H9 (cell line): ENCODE results near the gene PDE8A. TPM values are rescaled to one million over a fixed set of nuclear protein-coding genes. Genes with fewer than 3 reads are reported as not detected.

Experiments used
- DNase-seq: peaks from one replicate; pipeline ENCODE4 v3.0.0-alpha.2; 2017
- H2AFZ ChIP-seq: one replicate; pipeline ENCODE4 v1.6.1; 2013; ENCODE audit warnings: mild to moderate bottlenecking, low read length, control low read depth, moderate library complexity
- H2AK5ac ChIP-seq: 2 replicates; pipeline ENCODE4 v1.6.1; 2013; ENCODE audit warnings: low read length, control low read depth, mixed read lengths; ENCODE audit not compliant: insufficient read length
- H2BK120ac ChIP-seq: one replicate; pipeline ENCODE4 v1.6.1; 2013; ENCODE audit warnings: low read depth, mild to moderate bottlenecking, low read length, control low read depth, inconsistent platforms; ENCODE audit not compliant: poor library complexity, severe bottlenecking
- H2BK12ac ChIP-seq: 2 replicates; pipeline ENCODE4 v1.6.1; 2013; ENCODE audit warnings: low read length, control low read depth, mixed read lengths, low read depth; ENCODE audit not compliant: insufficient read length
- H2BK15ac ChIP-seq: 2 replicates; pipeline ENCODE4 v1.6.1; 2013; ENCODE audit warnings: low read depth, low read length, control low read depth
- H2BK20ac ChIP-seq: one replicate; pipeline ENCODE4 v1.6.1; 2013; ENCODE audit warnings: low read depth, mild to moderate bottlenecking, low read length, control low read depth, inconsistent platforms; ENCODE audit not compliant: poor library complexity, severe bottlenecking
- H2BK5ac ChIP-seq: 2 replicates; pipeline ENCODE4 v1.6.1; 2013; ENCODE audit warnings: low read length, control low read depth, mixed read lengths; ENCODE audit not compliant: insufficient read length
- H3K14ac ChIP-seq: 2 replicates; pipeline ENCODE4 v1.6.1; 2013; ENCODE audit warnings: low read length, control low read depth; ENCODE audit not compliant: insufficient read depth
- H3K18ac ChIP-seq: 2 replicates; pipeline ENCODE4 v1.6.1; 2013; ENCODE audit warnings: low read depth, mild to moderate bottlenecking, mixed read lengths, low read length, control low read depth; ENCODE audit not compliant: insufficient read length
- H3K23ac ChIP-seq: 2 replicates; pipeline ENCODE4 v1.6.1; 2013; ENCODE audit warnings: low read length, control low read depth, mixed read lengths, low read depth; ENCODE audit not compliant: insufficient read length
- H3K23me2 ChIP-seq: 2 replicates; pipeline ENCODE4 v1.6.1; 2013; ENCODE audit warnings: low read depth, mild to moderate bottlenecking, mixed read lengths, low read length, control low read depth; ENCODE audit not compliant: insufficient read length, poor library complexity, severe bottlenecking
- H3K27ac ChIP-seq: 2 replicates; pipeline ENCODE4 v1.5.1; 2013; ENCODE audit warnings: low read length, control low read depth, mixed read lengths, low read depth; ENCODE audit not compliant: insufficient read length
- H3K27me3 ChIP-seq: 2 replicates; pipeline ENCODE4 v1.6.1; 2013; ENCODE audit warnings: low read length, control low read depth, inconsistent platforms; ENCODE audit not compliant: insufficient read depth
- H3K4ac ChIP-seq: 2 replicates; pipeline ENCODE4 v1.6.1; 2013; ENCODE audit warnings: low read depth, mild to moderate bottlenecking, control low read depth, inconsistent platforms, low read length, moderate library complexity
- H3K4me1 ChIP-seq: 2 replicates; pipeline ENCODE4 v1.6.1; 2013; ENCODE audit warnings: low read length, control low read depth, inconsistent platforms; ENCODE audit not compliant: insufficient read depth
- H3K4me2 ChIP-seq: 2 replicates; pipeline ENCODE4 v1.6.1; 2013; ENCODE audit warnings: low read length, control low read depth, mixed read lengths; ENCODE audit not compliant: insufficient read length, insufficient read depth
- H3K56ac ChIP-seq: 2 replicates; pipeline ENCODE4 v1.6.1; 2013; ENCODE audit warnings: low read depth, mild to moderate bottlenecking, mixed read lengths, low read length, control low read depth; ENCODE audit not compliant: insufficient read length
- H3K79me1 ChIP-seq: 2 replicates; pipeline ENCODE4 v1.6.1; 2013; ENCODE audit warnings: low read depth, mild to moderate bottlenecking, moderate library complexity, low read length, control low read depth, inconsistent platforms; ENCODE audit not compliant: insufficient read depth, poor library complexity, severe bottlenecking
- H3K79me2 ChIP-seq: 2 replicates; pipeline ENCODE4 v1.6.1; 2013; ENCODE audit warnings: low read length, control low read depth, inconsistent platforms; ENCODE audit not compliant: insufficient read depth
- H3K9ac ChIP-seq: 2 replicates; pipeline ENCODE4 v1.6.1; 2013; ENCODE audit warnings: low read length, control low read depth, mixed read lengths; ENCODE audit not compliant: insufficient read length; ENCODE audit errors: extremely low read depth
- H3K9me3 ChIP-seq: one replicate; pipeline ENCODE4 v1.6.1; 2013; ENCODE audit warnings: low read depth, low read length, inconsistent platforms; ENCODE audit not compliant: control insufficient read depth
- H3T11ph ChIP-seq: one replicate; pipeline ENCODE4 v1.6.1; 2013; ENCODE audit warnings: mild to moderate bottlenecking, low read length, control low read depth, inconsistent platforms
- H4K20me1 ChIP-seq: one replicate; pipeline ENCODE4 v1.6.1; 2013; ENCODE audit not compliant: control insufficient read depth, insufficient read length, insufficient read depth
- H4K5ac ChIP-seq: 2 replicates; pipeline ENCODE4 v1.6.1; 2013; ENCODE audit warnings: low read depth, mild to moderate bottlenecking, mixed read lengths, low read length, control low read depth; ENCODE audit not compliant: insufficient read length
- H4K8ac ChIP-seq: replicated peaks from 2 replicates; pipeline ENCODE4 v1.6.1; 2013; ENCODE audit warnings: low read length, control low read depth, mixed read lengths, low read depth; ENCODE audit not compliant: insufficient read length
- H4K91ac ChIP-seq: 2 replicates; pipeline ENCODE4 v1.6.1; 2013; ENCODE audit warnings: low read depth, mild to moderate bottlenecking, moderate library complexity, mixed read lengths, low read length, control low read depth; ENCODE audit not compliant: insufficient read length
- H3K27ac Mint-ChIP-seq, 3 experiments: 2 replicates in 2 of 3; 3 replicates in 1 of 3; pipeline ENCODE4 v1.8.0; 2020 to 2021; ENCODE audit warnings: mixed read lengths in 3 of 3, mild to moderate bottlenecking in 1 of 3, moderate library complexity in 1 of 3
- H3K27me3 Mint-ChIP-seq: 2 replicates; pipeline ENCODE4 v1.8.0; 2021; ENCODE audit warnings: low read depth, mild to moderate bottlenecking, moderate library complexity, mixed read lengths
- H3K36me3 Mint-ChIP-seq, 3 experiments: 2 replicates in 2 of 3; 3 replicates in 1 of 3; pipeline ENCODE4 v1.8.0; 2020 to 2021; ENCODE audit warnings: low read depth in 3 of 3, mixed read lengths in 3 of 3; ENCODE audit not compliant: insufficient read depth in 1 of 3
- H3K4me1 Mint-ChIP-seq, 2 experiments: 2 replicates each; pipeline ENCODE4 v1.8.0; 2020; ENCODE audit warnings: mixed read lengths in 2 of 2
- H3K4me3 Mint-ChIP-seq, 2 experiments: 2 replicates in 1 of 2; 3 replicates in 1 of 2; pipeline ENCODE4 v1.8.0; 2020 to 2021; ENCODE audit warnings: mild to moderate bottlenecking in 2 of 2, mixed read lengths in 2 of 2, moderate library complexity in 1 of 2
- H3K9me3 Mint-ChIP-seq, 2 experiments: 2 replicates in 1 of 2; 3 replicates in 1 of 2; pipeline ENCODE4 v1.8.0; 2020; ENCODE audit warnings: mild to moderate bottlenecking in 2 of 2, mixed read lengths in 2 of 2, moderate library complexity in 1 of 2
- CTCF ChIP-seq: fragments of 200-600 bp; sonication (generic); conservative IDR thresholded peaks from 3 replicates; pipeline ENCODE4 v1.8.0; 2021; ENCODE audit warnings: antibody characterized with exemption, mild to moderate bottlenecking
- WGBS: extraction: QIAGEN DNeasy Blood & Tissue Kit; methylation state at CpG from one replicate; pipeline ENCODE4 v1.1.7; 2013; ENCODE audit warnings: missing lambda C conversion rate, low lambda C conversion rate, mixed read lengths; ENCODE audit not compliant: insufficient read length; ENCODE audit errors: extremely low coverage; 5-methylcytosine and 5-hydroxymethylcytosine counted together
- total RNA-seq: library from RNA; stranded (reverse); gene quantifications from 2 replicates; pipeline ENCODE4 v1.2.1, GENCODE V29; 2021

PDE8A gene
- total RNA-seq, 1 experiment from 2014 or later: 9.3 TPM

DNA sequence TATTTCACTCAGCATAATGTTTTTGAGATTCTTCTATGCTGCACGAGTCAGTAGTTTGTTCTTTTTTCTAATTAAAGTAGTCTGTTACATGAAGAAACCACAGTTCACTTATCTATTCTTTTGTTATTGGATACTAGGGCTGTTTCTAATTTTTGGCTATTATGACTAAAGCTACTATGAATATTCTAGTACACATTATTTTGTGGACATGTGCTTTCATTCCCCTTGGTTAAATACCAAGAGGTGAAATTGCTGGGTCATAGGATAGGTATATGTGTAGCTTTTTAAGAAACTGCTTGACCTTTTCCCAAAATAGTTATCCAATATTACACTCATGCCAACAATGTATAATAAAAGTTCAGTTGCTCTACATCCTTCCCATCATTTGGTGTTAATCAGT is 8.9 kb downstream of the PDE8A start:
- Mint-ChIP-seq H3K9me3 (no peaks in the 10 kb centered on the region), H3K27me3 (peaks cover 3% of the 10 kb centered on the region; the same call in 1 of the 2 replicates), H3K27ac (no peak overlapping the region), H3K4me3 (no peak overlapping the region), H3K4me1 (peaks cover 3 to 6% of the 10 kb centered on the region in 2 experiments), H3K36me3 (no peaks in the 10 kb centered on the region)
- no peak overlapping the region for H3K14ac ChIP-seq
- no peak overlapping the region for H3K23ac ChIP-seq
- no peak overlapping the region for H2AK5ac ChIP-seq
- H2BK20ac ChIP-seq: no peak overlapping the region
- no peak overlapping the region for H3K56ac ChIP-seq
- H2BK120ac ChIP-seq: no peak overlapping the region
- no peaks in the 10 kb centered on the region for H4K20me1 ChIP-seq
- no peak overlapping the region for H2BK5ac ChIP-seq
- TF ChIP-seq CTCF: no peak
- H3K18ac ChIP-seq: no peak overlapping the region
- H3K79me2 ChIP-seq: no peaks in the 10 kb centered on the region
- no peak overlapping the region for H2BK15ac ChIP-seq
- no peak overlapping the region for H3T11ph ChIP-seq
- H3K27ac ChIP-seq: no peak overlapping the region
- no peak overlapping the region for H4K91ac ChIP-seq
- no peak overlapping the region for H4K8ac ChIP-seq
- no peaks in the 10 kb centered on the region for H3K9me3 ChIP-seq
- H3K4me1 ChIP-seq: no peaks in the 10 kb centered on the region
- H3K4me2 ChIP-seq: no peak overlapping the region
- WGBS: no CpG with 5 or more reads among the region's 1 CpG
- no peak overlapping the region for H2BK12ac ChIP-seq
- no peak overlapping the region for H2AFZ ChIP-seq
- no peak overlapping the region for H3K4ac ChIP-seq
- H3K9ac ChIP-seq: no peak overlapping the region
- no peaks in the 10 kb centered on the region for H3K79me1 ChIP-seq
- no peaks in the 10 kb centered on the region for H3K27me3 ChIP-seq
- no peak for DNase-seq
- no peaks in the 10 kb centered on the region for H3K23me2 ChIP-seq
- H4K5ac ChIP-seq: no peak overlapping the region
